SH-SY5Y (cell line): Measurements from ENCODE around the gene ANXA4.

Source experiments
- GATA2 ChIP-seq: IDR thresholded peaks from 2 replicates; pipeline ENCODE4 v1.6.1; 2011; ENCODE audit warnings: mild to moderate bottlenecking, low read depth, low read length
- GATA3 ChIP-seq: IDR thresholded peaks from 2 replicates; pipeline ENCODE4 v1.6.1; 2011; ENCODE audit warnings: low read depth, mild to moderate bottlenecking, low read length, moderate library complexity

ANXA4 gene

DNA sequence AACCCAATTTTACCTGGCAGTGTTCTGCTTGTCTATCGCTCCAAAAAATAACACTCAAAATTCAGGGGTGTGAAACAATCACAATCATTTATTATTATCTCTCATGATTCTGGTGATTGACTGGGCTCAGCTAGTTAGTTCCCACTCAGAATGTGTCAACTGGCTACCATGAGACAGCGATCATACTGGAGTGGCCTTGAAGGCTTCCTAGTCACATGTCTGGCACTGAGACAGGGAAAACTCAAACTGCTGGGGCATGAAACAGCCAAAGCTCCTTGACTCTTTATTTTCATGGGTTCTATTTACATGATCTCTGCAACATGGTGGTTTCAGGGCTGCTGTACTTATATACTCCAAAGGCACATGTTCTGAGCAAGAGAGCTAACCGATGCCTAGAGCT, 6.2 kb upstream of the ANXA4 start:
- TF ChIP-seq GATA2 (no peak), GATA3 (no peak)

DNA sequence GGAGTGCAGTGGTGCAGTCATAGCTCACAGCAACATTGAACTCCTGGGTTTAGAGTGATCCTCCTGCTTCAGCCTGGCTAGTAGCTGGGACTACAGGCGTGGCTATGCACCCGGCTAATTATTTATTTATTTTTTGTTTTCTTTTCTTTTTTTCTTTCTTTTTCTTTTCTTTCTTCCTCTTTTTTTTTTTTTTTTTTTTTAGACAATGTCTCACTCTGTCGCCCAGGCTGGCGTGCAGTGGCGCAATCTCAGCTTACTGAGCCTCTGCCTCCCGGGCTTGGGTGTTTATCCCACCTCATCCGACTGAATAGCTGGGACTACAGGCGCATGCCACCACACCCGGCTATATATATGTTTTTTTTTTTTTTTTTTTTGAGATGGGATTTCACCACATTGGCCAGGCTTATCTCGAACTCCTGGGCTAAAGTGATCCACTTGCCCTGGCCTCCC, 1.4 kb upstream of the ANXA4 start:
- TF ChIP-seq GATA2 (no peak), GATA3 (no peak)

GRCh38 chr2:69741229-69741574, 732 bp upstream of the ANXA4 start:
- no peak for TF ChIP-seq GATA3
- TF ChIP-seq GATA2: no peak

DNA sequence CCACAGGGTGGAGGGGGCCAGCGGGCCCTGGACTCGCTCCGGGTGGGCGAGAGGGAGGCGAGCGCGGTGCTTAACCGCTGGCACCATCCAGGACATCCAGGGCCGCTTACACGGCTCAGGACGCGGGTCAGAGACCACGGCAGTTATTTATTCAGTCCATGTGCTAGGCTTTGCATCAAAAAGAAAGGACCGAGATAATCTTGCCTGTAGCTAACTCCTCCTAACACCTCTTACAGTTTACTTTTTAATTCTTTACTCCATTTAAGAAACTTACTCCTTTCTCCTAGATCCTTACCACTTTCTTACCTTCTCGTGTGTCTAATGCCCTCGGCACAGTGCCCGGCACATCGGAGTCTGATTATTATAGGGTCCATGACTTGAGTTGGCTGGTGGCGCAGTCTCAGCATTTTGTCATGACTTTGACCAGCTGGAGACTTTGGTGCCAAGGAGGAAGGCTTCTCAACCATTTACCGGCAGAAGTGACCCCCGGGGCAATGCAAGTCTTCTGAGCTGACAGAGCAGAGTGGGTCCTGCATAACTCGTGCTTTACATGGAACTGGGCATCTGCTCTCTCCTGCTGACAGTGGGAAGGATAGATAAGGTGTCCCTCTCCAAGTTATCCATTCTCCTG, 503 bp downstream of the ANXA4 start:
- no peak for TF ChIP-seq GATA3
- TF ChIP-seq GATA2: no peak

DNA sequence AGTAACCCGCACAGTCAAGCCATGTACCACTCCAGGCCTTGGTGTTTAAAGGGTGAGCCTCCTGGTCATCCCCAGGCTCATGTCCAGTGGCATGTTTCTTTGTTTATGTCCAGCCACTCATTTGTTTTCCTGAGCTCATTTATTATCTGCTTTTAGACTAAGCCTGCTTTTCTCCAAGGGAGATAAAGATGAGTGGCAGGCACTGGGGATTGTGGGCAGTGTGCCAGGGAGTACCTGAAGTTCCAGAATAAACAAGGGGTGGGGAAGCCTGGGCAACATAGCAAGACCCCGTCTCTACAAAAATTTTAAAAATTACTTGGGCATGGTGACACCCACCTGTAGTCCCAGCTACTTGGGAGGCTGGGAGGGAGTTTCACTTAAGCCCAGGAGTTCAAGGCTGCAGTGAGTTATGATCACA, 1.9 kb downstream of the ANXA4 start:
- TF ChIP-seq GATA2 (no peak), GATA3 (no peak)

DNA sequence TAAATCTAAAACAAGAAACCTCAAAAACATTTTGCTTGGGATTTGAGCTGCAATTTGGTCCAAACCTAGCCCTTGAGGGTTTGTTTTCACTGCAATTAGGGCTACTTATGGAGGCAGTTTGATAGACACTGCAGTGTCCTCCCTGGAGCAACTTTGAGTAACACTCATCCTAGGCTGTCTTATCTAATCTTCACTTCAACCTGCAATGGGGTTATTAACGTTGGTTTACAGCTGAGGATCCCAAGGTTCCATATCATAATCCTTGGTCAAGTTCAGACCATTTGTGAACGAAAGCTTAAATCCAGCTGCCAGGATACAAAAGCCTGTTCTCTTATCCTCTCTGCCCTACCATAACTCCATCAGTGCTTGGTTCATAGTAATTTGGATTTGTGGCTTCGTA, 2.5 kb downstream of the ANXA4 start:
- TF ChIP-seq GATA2 (no peak), GATA3 (no peak)

DNA sequence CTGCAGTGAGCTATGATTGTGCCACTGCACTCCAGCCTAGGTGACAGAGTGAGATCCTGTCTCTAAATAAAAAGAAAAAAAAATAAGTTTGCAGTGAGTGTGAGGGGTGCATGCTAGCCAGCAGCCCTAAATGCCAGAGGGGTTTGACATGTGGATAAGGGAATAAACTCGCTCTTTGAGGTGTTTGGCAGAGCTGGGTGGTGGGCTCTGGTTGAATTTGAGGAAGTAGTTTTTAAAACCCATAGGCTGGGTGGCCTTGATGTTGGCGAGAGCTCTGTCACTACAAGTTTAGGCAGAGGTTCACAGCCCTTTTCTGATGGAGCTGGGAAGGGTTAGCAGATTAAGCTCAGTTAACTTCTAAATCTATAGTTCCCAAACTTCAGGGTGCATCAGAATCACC, 3.1 kb downstream of the ANXA4 start:
- TF ChIP-seq GATA3: no peak
- TF ChIP-seq GATA2: no peak

- no peak for TF ChIP-seq GATA3
- no peak for TF ChIP-seq GATA2
These were observed 8.3 kb downstream of the ANXA4 start for GRCh38 chr2:69750246-69750645.

DNA sequence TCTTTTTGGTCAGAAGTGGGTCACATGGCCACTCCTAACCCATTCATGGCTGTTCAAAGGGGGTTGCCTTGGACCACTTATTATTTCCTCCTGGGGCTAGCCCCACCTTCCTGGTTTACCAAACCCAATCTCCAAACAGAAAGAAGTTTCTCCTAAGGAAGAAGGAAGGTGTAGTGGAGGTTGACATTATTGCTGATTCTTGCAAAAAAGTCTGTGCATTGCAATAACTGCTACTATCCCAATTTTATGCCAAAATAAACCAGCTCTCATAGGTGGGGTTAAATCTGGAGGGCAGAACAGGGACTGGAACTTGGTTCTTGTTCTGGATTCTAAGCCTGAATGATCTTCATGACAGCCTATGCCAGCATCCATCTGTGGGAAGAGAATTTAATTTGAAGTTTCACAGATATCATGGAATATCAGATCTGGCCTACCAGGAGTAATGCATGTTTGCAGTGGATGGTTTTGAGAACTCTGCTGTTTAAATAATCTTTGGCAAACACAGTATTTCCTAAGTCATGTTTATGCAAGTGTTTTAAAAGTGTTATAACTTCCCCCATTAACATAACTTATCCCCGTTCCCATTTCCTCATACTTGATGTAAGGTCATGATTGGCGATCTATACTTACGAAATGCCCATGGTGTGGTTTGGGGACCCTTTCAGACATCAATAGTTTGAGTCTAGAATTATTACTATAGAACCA, 11.9 kb downstream of the ANXA4 start:
- no peak for TF ChIP-seq GATA3

DNA sequence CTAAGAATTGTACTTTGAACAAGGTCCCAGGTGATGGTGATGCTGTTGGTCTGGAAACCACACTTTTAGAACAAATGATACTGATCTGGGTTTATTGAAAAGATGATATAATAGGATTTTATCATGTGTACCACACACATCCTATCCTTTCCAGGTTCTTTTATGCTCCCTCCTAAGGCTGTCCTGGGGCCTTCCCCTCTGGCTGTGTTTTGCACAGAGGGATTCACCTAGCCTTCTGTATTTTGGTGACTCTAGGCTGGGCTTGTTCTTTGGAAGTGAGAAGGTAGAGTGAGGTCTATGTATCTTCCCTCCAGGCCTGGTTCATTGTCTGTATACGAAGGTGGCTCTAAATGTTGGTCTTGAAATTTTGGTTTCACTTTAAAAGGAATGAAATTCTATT, 12.7 kb downstream of the ANXA4 start:
- TF ChIP-seq GATA3 (no peak), GATA2 (no peak)

DNA sequence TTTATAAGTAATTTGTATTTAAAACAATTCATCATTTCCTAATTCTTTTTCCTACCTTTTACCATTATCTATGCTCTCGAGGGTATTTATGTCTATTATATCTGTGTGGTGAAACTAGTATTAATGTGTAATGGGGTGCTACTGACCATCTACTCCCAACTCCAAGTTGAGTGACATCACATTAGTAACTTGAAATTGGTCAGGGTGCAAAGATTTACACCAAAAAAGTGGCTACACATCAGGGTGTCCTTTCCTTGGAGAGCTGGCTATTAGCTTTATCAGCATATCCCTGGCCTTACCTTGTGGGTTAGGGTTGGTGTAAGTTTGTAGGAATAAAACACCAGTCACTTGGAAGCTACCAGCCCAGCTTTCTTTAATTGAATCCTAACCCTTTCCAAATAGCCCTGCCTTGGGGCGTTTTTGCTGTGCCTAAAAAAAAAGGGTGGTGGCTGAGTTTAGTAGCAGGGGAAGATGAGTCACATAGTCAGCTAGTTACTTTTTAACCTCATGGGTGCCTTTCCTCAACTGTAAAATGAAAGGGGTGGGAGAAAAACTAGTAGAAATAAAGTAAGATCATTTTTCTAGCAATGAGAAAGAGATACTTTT, 14.0 kb downstream of the ANXA4 start:
- TF ChIP-seq GATA2: no peak
- TF ChIP-seq GATA3: no peak

DNA sequence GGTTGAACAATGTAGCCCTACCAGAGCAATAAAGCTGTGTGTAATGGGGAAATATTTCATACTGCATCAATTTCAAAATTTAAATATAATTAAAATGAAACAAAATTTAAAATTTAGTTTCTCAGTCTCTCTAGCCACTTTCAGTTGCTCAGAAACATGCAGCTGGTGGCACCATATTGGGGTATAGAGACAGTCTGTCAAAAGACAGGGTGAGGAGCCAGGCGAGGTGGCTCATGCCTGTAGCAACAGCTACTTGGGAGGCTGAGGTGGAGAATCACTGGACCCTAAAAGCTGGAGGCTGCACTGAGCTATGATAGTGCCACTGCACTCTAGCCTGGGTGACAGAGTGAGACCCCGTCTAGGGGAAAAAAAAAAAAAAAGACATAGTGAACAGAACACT, 20.1 kb downstream of the ANXA4 start:
- TF ChIP-seq GATA3 (no peak), GATA2 (no peak)

DNA sequence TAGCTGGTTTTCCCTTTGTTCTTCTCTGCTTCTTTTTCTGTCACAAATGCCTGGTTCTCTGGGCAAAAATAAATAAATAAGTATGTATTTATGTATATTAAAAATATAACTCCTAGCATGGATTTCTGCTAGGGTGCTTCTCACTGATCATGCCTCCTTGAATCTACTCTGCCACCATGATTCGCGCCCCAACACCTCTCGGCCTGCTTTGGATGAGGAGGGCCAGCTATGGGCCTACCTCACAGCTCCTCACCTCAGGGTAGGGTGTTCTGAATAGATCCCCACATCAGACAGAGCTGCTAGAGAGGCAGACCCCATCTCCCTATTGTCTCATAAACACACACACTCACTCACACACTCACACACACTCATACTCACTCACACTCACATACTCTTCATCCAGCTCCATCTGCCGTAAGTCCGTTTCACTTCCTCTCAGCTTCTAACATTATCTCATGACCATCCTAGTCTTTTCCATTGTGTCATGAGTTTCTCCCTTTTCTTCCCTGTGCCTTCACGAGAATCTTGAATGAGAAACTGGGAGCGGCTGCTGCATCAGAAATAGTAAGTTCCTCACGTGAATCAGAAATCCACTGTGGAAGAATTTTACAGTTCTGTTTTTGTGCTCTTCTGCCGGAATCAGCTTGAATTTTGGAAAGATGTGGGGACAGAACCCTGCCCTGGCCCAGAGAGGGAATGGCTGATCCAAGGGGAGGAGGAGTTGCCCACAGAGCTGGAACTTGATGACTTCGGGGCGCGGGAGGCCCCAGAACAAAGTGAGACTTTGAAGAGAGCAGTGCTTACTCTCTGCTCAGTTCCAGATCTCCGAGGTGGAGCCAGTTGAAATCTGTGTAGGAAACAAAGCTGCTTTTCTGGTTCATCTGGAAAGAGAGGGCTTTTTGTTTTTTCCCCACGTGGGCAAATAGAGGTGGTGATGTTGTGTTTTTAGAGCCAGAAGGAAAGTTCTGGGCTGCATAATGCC, 20.9 kb downstream of the ANXA4 start:
- TF ChIP-seq GATA3 (no peak), GATA2 (no peak)
